GM18951 (cell line): Measurements from ENCODE around the gene TMEM229A.
"Not testable (repeated sequence)": the region's sequence is repeated elsewhere in the genome, so short reads cannot be mapped to it uniquely, and the experiment has no call there.

Source experiments
- POLR2A ChIP-seq: IDR thresholded peaks from 4 replicates; pipeline ENCODE4 v1.6.1; 2011; ENCODE audit warnings: mild to moderate bottlenecking; ENCODE audit not compliant: insufficient read length, insufficient read depth; ENCODE audit errors: extremely low read depth
- in situ Hi-C: fragments of 300-500 bp; cut with MboI; formaldehyde crosslinking; loops from one replicate; pipeline ENCODE4 v1.12.0; 2022; ENCODE audit warnings: low sequenced_read_pairs, mixed read lengths, inconsistent platforms; ENCODE audit not compliant: unreplicated experiment

The TMEM229A gene

GRCh38 chr7:124051681-124052377 is 19.0 kb upstream of the TMEM229A start:
- in situ Hi-C loops: no loop called here
- TF ChIP-seq POLR2A: no peak

GRCh38 chr7:124042826-124043225 is 10.0 kb upstream of the TMEM229A start:
- in situ Hi-C loops: no loop called here
- TF ChIP-seq POLR2A: no peak

GRCh38 chr7:124041439-124041838 is 8.6 kb upstream of the TMEM229A start:
- TF ChIP-seq POLR2A: no peak
- in situ Hi-C loops: no loop called here

- in situ Hi-C loops: not testable (repeated sequence)
These were observed 5.0 kb upstream of the TMEM229A start for GRCh38 chr7:124037902-124038301.

GRCh38 chr7:124035706-124036105 is 2.8 kb upstream of the TMEM229A start:
- in situ Hi-C loops: no loop called here
- no peak for TF ChIP-seq POLR2A

- in situ Hi-C loops: no loop called here
These were observed 1.9 kb upstream of the TMEM229A start for GRCh38 chr7:124034754-124035100.

GRCh38 chr7:124033807-124034753 is 1.2 kb upstream of the TMEM229A start:
- TF ChIP-seq POLR2A: no peak

More at GRCh38 chr7:124034754-124035100, 1.9 kb upstream of the TMEM229A start:
- no peak for TF ChIP-seq POLR2A

GRCh38 chr7:124033095-124033806 is 384 bp upstream of the TMEM229A start:
- in situ Hi-C loops: no loop called here
- TF ChIP-seq POLR2A: no peak

More at GRCh38 chr7:124033807-124034753, 1.2 kb upstream of the TMEM229A start:
- in situ Hi-C loops: no loop called here

- TF ChIP-seq POLR2A: no peak
- in situ Hi-C loops: no loop called here
These were observed 948 bp downstream of the TMEM229A start for GRCh38 chr7:124031919-124032318.

- in situ Hi-C loops: no loop called here
- no peak for TF ChIP-seq POLR2A
These were observed 1.5 kb downstream of the TMEM229A start for GRCh38 chr7:124031406-124031805.

- no peak for TF ChIP-seq POLR2A
- in situ Hi-C loops: no loop called here
These were observed 1.9 kb downstream of the TMEM229A start for GRCh38 chr7:124030964-124031363.

- no peak for TF ChIP-seq POLR2A
- in situ Hi-C loops: no loop called here
These were observed 3.3 kb downstream of the TMEM229A start for GRCh38 chr7:124029396-124030188.

- in situ Hi-C loops: no loop called here
These were observed 5.6 kb downstream of the TMEM229A start for GRCh38 chr7:124027236-124027635.

GRCh38 chr7:124024329-124024728 is 8.5 kb downstream of the TMEM229A start:
- in situ Hi-C loops: not testable (repeated sequence)

More at GRCh38 chr7:124027236-124027635, 5.6 kb downstream of the TMEM229A start:
- no peak for TF ChIP-seq POLR2A
